ENCODE results near the gene ACTN4.
"Not testable (repeated sequence)": the region's sequence is repeated elsewhere in the genome, so short reads cannot be mapped to it uniquely, and the experiment has no call there.

ACTN4 gene

GRCh38 chr19:38647368-38647965, at the start of gene ACTN4:
Gene ACTN4 (plus strand): TSS chr19:38647649. CDS start chr19:38647746, 97 bp downstream.
- peak; percentile 100 for DNase-seq

- no peak for DNase-seq
Measured at GRCh38 chr19:38599722-38600121, 47.7 kb upstream of the ACTN4 start.

GRCh38 chr19:38602856-38603255, 44.6 kb upstream of the ACTN4 start:
- DNase-seq, result not testable (repeated sequence)

GRCh38 chr19:38606131-38606530, 41.3 kb upstream of the ACTN4 start:
- DNase-seq, result no peak

- no peak for DNase-seq
Measured at GRCh38 chr19:38614289-38614688, 33.2 kb upstream of the ACTN4 start.

- DNase-seq, result no peak
Measured at GRCh38 chr19:38615007-38615581, 32.4 kb upstream of the ACTN4 start.

GRCh38 chr19:38616265-38616664, 31.2 kb upstream of the ACTN4 start:
- DNase-seq, result no peak

DNA sequence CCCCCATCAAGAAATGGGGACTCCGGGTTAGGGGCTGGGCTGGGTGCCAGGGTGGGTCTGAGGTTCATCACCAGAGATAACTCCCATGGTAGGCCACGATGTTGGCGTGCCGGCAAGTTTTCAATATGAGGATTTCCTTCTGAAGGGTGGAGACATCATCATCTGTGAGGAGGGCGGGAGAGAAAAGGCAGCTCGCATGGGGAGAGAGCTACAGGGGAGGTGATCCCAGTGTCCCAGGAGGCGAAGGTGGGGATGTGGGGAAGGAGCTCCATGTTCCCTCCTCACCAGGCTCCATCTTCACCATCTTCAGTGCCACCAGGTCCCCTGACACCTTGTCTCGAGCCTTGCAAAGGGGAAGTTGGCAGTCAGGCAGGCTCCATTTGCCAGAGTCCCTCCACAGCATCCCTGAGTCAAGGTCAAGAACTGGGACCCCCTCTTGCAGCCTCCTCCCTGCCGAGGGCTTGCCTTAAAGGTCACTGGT, 30.1 kb upstream of the ACTN4 start:
- peak; percentile 38 for DNase-seq

- peak; percentile 86 for DNase-seq
Measured at GRCh38 chr19:38617764-38618589, 29.5 kb upstream of the ACTN4 start, which contains the start of gene MAP4K1. Gene MAP4K1 (minus strand): TSS chr19:38617953. CDS start chr19:38617895, 58 bp downstream.

DNA sequence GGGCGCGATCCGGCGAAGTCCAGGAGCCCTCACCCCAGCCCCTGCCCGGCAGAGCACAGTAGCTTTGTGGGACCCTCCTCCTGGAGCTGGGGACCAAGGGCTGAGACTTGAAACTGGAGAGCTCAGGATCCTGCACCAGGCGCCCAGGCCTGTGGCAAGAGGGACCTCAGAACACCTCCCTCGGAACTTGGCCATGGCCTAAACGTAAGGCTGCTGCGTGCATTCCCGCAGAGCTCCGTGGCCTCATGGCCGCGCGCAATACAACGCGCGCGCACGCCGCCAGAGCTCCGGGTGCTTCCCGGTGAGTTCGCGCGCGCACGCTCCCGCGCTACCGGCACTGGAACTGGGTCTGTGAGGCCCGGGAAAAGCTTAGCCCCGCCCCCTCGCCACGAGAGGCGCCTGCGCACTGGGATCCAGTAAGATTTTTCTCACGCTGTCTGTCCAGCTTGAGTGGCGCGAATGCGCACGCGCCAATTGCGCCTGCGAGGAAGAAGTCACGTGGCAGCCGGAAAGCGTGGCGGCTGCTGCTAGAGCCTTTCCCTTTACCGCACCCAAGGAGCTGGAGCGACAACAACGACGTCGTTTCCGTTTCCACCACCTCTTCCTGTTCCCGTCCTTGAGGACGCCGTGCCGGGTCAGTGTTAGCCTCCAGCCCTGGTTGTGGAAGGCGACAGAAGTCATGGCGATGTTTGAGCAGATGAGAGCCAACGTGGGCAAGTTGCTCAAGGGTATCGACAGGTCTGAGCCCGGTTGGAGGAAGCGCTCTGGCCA, 28.7 kb upstream of the ACTN4 start, which contains the start of gene EIF3K:
EIF3K (plus strand) TSS at position 599 of the 771 bp plus-strand sequence; CDS start at position 680, 81 bp downstream.
- peak; percentile 99 for DNase-seq

DNA sequence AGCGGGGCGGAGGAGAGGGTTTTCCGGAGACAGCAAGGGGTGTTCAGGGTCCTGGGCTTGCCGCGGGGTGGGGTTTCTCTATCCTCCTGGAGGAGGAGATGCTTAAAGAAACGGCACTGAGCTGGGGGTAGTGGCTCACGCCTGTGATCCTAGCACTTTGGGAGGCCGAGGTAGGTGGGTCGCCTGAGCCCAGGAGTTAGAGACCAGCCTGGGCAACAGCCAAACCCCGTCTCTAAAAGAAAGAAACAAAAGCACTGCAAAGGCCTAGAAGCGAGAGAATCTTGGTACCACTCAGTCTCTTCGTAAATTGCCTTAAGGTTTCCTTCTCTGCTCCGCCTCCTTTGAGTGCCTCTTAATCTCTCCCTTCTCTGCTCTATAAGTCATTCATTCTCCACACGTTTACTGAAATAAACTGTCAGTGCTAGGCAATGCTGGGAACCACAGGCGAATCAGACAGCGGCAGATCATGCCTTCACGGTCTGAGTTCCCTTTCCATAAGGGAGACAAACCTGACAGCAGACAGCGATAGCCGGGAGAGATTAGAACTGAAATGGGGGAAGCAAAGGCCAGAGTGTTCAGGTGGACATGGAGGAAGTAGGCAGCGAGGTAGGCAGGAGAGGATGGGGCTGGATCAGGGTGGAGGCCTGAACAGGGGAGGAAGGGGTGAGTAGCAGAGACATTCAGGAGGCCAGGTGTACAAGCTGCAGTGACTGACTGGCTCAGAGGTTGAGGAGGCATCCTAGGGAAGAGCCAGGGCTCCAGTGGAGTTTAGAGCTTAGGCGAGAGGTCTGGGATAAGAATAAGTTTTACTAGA, 27.9 kb upstream of the ACTN4 start:
- DNase-seq, result no peak

DNA sequence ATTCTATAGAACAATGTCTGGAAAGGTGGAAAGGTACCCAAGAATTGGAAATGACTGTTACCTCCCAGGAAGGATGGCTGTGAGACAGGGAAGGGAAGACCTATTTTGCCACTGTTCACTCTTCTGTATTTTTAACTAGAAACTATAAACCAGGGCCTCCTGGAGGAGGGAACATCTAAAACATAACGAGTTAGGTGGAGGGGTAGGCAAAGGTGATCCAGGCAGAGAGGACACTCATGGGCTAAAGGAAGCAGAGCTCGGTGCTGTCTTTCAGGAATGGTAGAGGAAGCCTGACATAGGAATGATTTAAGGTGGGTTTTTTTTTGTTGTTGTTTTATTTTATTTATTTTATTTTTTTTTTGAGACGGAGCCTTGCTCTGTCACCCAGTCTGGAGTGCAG, 22.6 kb upstream of the ACTN4 start:
- DNase-seq, result no peak

- DNase-seq, result no peak
Measured at GRCh38 chr19:38626401-38626800, 21.0 kb upstream of the ACTN4 start.

DNA sequence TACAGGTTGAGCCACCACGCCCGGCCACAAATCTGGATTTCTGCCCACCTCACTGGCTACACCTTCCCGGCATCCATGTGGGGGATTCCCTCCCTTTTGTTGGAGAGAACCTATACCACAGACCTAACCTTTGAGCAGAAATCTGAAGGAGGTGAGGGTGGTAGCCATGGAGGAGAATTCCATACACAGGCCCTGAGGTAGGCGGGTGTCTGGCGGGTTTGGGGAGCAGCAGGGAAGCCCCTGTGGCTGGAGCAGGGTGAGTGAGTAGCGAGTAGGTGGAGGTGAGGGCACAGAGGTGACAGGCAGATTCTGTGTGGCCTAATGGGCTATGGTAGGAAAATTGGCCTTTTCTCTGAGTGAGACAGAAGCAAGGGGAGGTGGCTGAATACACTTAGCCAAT, 17.9 kb upstream of the ACTN4 start:
- no peak for DNase-seq

GRCh38 chr19:38631301-38631700, 16.1 kb upstream of the ACTN4 start:
- not testable (repeated sequence) for DNase-seq

- not testable (repeated sequence) for DNase-seq
Measured at GRCh38 chr19:38631811-38632475, 15.5 kb upstream of the ACTN4 start.

- DNase-seq, result no peak
Measured at GRCh38 chr19:38632476-38633213, 14.8 kb upstream of the ACTN4 start.

- peak; percentile 80 for DNase-seq
Measured at GRCh38 chr19:38634757-38635482, 12.5 kb upstream of the ACTN4 start.

GRCh38 chr19:38635483-38636399, 11.7 kb upstream of the ACTN4 start:
- DNase-seq, result no peak

Measured in CD4-positive, alpha-beta T cell treated with Interleukin-6 for 4 hours (primary cell).